ENCODE data around the gene PPP2R5D. TPM values are rescaled to one million over a fixed set of nuclear protein-coding genes. Genes with fewer than 3 reads are reported as not detected.

PPP2R5D gene
- polyA plus RNA-seq, 2 of the 4 experiments (the other 2 are of a cell fraction), result 26.5 to 34.6 TPM

DNA sequence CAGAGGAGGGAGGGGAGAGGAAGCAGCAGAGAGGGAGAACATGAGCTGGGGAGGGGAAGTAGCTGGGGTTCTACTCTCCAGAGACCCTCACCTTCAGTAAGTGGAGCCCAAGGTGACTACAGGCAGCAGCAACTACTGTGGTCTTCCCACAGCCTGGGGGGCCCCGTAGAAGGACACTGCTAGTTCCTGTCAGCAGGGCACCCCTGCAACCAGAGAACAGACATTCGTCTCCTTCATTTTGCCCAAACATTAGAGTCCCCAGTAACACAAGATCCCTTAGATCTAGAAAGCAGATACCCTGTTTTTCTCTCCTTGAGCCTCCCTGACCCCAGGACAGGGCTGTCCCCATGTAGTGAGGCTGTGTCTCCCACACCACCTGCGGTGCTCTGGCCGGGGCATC lies 15.6 kb upstream of the PPP2R5D start:
- no peak overlapping the region for H3K4me3 ChIP-seq
- H3K9me3 ChIP-seq, result no peaks in the 10 kb centered on the region
- FAIRE-seq, result no peak
- H3K4me1 ChIP-seq, result peaks cover 20% of the 10 kb centered on the region
- POLR2A ChIA-PET, result no interaction called here
- no peak for ATAC-seq
- CTCF ChIA-PET, result interaction anchor here (1.2 kb wide), 1 partner anchor 175 kb away, joined by 3 read pairs; no protein-coding TSS in a partner anchor
- no peak overlapping the region for H3K27ac ChIP-seq
- TF ChIP-seq POLR2AphosphoS2 (conservative IDR thresholded peaks at IDR 0.05; ENCODE audit: low read length) (no peak), RFX5 (IDR thresholded peaks at IDR 0.05) (no peak), BHLHE40 (IDR thresholded peaks at IDR 0.05; ENCODE audit: low read depth, low read length) (no peak), TP53 (CRISPR knock-in tag; IDR thresholded peaks at IDR 0.05) (no peak), EHMT2 (IDR thresholded peaks at IDR 0.05; ENCODE audit: low read depth) (no peak), SREBF2 (IDR thresholded peaks at IDR 0.05) (no peak), RCOR1 (IDR thresholded peaks at IDR 0.05; ENCODE audit: low read depth, low read length) (no peak), CHD4 (IDR thresholded peaks at IDR 0.05; ENCODE audit: borderline replicate concordance) (no peak), HOXA7 (CRISPR knock-in tag; IDR thresholded peaks at IDR 0.05) (no peak), CBX2 (IDR thresholded peaks at IDR 0.05; ENCODE audit: borderline replicate concordance, low read depth) (no peak), EP300 (IDR thresholded peaks at IDR 0.05) (no peak), NPAS2 (CRISPR knock-in tag; IDR thresholded peaks at IDR 0.05; ENCODE audit: borderline replicate concordance) (no peak), RAD21 (conservative IDR thresholded peaks at IDR 0.05 in 1 of 2, IDR thresholded peaks at IDR 0.05 in 1 of 2) (no peak), TFCP2L1 (CRISPR knock-in tag; IDR thresholded peaks at IDR 0.05) (no peak), ZFP36 (IDR thresholded peaks at IDR 0.05; ENCODE audit: borderline replicate concordance, partially characterized antibody) (no peak), PHF8 (IDR thresholded peaks at IDR 0.05; ENCODE audit: borderline replicate concordance, low read depth) (no peak), KDM5A (IDR thresholded peaks at IDR 0.05) (no peak), EHF (CRISPR knock-in tag; IDR thresholded peaks at IDR 0.05) (no peak)
- TF ChIP-seq, protein P1, sequence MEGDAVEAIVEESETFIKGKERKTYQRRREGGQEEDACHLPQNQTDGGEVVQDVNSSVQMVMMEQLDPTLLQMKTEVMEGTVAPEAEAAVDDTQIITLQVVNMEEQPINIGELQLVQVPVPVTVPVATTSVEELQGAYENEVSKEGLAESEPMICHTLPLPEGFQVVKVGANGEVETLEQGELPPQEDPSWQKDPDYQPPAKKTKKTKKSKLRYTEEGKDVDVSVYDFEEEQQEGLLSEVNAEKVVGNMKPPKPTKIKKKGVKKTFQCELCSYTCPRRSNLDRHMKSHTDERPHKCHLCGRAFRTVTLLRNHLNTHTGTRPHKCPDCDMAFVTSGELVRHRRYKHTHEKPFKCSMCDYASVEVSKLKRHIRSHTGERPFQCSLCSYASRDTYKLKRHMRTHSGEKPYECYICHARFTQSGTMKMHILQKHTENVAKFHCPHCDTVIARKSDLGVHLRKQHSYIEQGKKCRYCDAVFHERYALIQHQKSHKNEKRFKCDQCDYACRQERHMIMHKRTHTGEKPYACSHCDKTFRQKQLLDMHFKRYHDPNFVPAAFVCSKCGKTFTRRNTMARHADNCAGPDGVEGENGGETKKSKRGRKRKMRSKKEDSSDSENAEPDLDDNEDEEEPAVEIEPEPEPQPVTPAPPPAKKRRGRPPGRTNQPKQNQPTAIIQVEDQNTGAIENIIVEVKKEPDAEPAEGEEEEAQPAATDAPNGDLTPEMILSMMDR (IDR thresholded peaks at IDR 0.05), result no peak
- TF ChIP-seq, protein P2, sequence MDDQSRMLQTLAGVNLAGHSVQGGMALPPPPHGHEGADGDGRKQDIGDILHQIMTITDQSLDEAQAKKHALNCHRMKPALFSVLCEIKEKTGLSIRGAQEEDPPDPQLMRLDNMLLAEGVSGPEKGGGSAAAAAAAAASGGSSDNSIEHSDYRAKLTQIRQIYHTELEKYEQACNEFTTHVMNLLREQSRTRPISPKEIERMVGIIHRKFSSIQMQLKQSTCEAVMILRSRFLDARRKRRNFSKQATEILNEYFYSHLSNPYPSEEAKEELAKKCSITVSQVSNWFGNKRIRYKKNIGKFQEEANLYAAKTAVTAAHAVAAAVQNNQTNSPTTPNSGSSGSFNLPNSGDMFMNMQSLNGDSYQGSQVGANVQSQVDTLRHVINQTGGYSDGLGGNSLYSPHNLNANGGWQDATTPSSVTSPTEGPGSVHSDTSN (IDR thresholded peaks at IDR 0.05), result no peak
- no peak overlapping the region for H3K4me2 ChIP-seq
- WGBS (ENCODE audit: missing lambda C conversion rate), result 86% methylated on average over 4 of the region's 4 CpGs
- no peak for DNase-seq (ENCODE audit: low read depth in 1 of 2, low spot score in 1 of 2)

DNA sequence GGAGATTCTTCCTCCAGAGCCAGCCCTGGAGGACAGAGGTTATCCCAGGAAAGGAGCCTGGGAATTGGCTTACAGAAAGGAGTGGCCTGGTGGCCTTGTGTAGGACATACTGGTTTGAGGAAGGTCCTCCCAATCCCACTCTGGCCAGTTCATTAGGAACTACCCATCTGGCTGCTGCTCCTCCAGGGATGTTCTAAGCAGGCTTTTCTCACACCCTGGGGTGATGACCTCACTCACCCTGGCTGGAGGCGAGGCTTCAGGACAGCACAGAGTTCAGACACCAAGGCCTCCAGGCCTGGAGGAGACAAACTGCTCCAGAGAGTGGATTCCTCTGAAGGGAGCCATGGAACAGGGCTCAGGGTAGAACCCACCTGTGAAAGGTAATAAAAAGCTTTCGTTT lies 14.9 kb upstream of the PPP2R5D start:
- ChIA-PET POLR2A (no interaction called here), CTCF (interaction anchor here (0.7 to 1.5 kb wide), 3 partner anchors 10 to 174 kb away, joined by 3 to 4 read pairs (median 3); partner anchors contain the start of genes CNPY3 and PEX6)
- Histone ChIP-seq H3K4me1 (peaks cover 20% of the 10 kb centered on the region), H3K4me3 (no peak overlapping the region), H3K4me2 (no peak overlapping the region), H3K27ac (no peak overlapping the region), H3K9me3 (no peaks in the 10 kb centered on the region)
- ATAC-seq (no peak), FAIRE-seq (no peak), DNase-seq (ENCODE audit: low read depth in 1 of 2, low spot score in 1 of 2) (no peak)
- whole genome bisulfite sequencing (ENCODE audit: missing lambda C conversion rate), result 83% methylated on average over 2 of the region's 2 CpGs
- no peak for TF ChIP-seq CBX2 (IDR thresholded peaks at IDR 0.05; ENCODE audit: borderline replicate concordance, low read depth)
- TF ChIP-seq KDM5A (IDR thresholded peaks at IDR 0.05), result no peak
- TF ChIP-seq FOSB (CRISPR knock-in tag; IDR thresholded peaks at IDR 0.05), result no peak
- no peak for TF ChIP-seq EHMT2 (IDR thresholded peaks at IDR 0.05; ENCODE audit: low read depth)
- no peak for TF ChIP-seq BHLHE40 (IDR thresholded peaks at IDR 0.05; ENCODE audit: low read depth, low read length)
- TF ChIP-seq MYC (IDR thresholded peaks at IDR 0.05; ENCODE audit: borderline replicate concordance, low read length), result no peak
- no peak for TF ChIP-seq KDM1A (IDR thresholded peaks at IDR 0.05; ENCODE audit: low read depth)
- TF ChIP-seq, protein P3, sequence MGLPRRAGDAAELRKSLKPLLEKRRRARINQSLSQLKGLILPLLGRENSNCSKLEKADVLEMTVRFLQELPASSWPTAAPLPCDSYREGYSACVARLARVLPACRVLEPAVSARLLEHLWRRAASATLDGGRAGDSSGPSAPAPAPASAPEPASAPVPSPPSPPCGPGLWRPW (IDR thresholded peaks at IDR 0.05), result no peak
